ENCODE data around the gene ZNF429. TPM values are rescaled to one million over a fixed set of nuclear protein-coding genes. Genes with fewer than 3 reads are reported as not detected.
A peak's percentile ranks its signal among the peaks of the same experiment; 100 is the strongest.

ZNF429 gene
- total and polyA plus RNA-seq, 2 donors from 2014 or later: 8.3 to 21.3 TPM

- no peaks in the 10 kb centered on the region for H3K4me1 ChIP-seq (ENCODE audit: control insufficient read depth in 2 of 3, insufficient read depth in 2 of 3, low read depth in 1 of 3, low read length in 3 of 3)
- FAIRE-seq: no peak
- no peaks in the 10 kb centered on the region for H3K36me3 ChIP-seq (ENCODE audit: control insufficient read depth in 2 of 3, insufficient read depth in 3 of 3, low read length in 3 of 3)
- peak overlapping the region; percentile 43 to 77 (median 45) for H3K4me3 ChIP-seq (ENCODE audit: low read length in 3 of 3)
- no peak for TF ChIP-seq CTCF (IDR thresholded peaks at IDR 0.05; ENCODE audit: borderline replicate concordance, extremely low read depth, insufficient read depth)
- H3K9ac ChIP-seq (ENCODE audit: low read length in 3 of 3): peak overlapping the region in 2 of 3 donors; percentile 19 to 78
- H3K27me3 ChIP-seq (ENCODE audit: control insufficient read depth, insufficient read depth, low read length): no peaks in the 10 kb centered on the region
- intact Hi-C loops (cut with DNase I): no loop called here
- DNase-seq: peak in 4 of 5 donors; percentile 93 to 96 (median 94)
- H3K9me3 ChIP-seq (ENCODE audit: control insufficient read depth in 2 of 3, insufficient read depth in 1 of 3, low read length in 3 of 3): no peaks in the 10 kb centered on the region
- H3K27ac ChIP-seq (ENCODE audit: low read depth in 2 of 2, low read length in 2 of 2): no peak overlapping the region
Measured at GRCh38 chr19:21463449-21464105, 41.8 kb upstream of the ZNF429 start.

- no peak for TF ChIP-seq CTCF (IDR thresholded peaks at IDR 0.05; ENCODE audit: borderline replicate concordance, extremely low read depth, insufficient read depth)
- H3K4me1 ChIP-seq (ENCODE audit: control insufficient read depth in 2 of 3, insufficient read depth in 2 of 3, low read depth in 1 of 3, low read length in 3 of 3): no peaks in the 10 kb centered on the region
Measured at GRCh38 chr19:21466627-21467026, 38.8 kb upstream of the ZNF429 start.

GRCh38 chr19:21468791-21469190, 36.6 kb upstream of the ZNF429 start:
- no peaks in the 10 kb centered on the region for H3K9me3 ChIP-seq (ENCODE audit: control insufficient read depth in 2 of 3, insufficient read depth in 1 of 3, low read length in 3 of 3)
- no peak for TF ChIP-seq CTCF (IDR thresholded peaks at IDR 0.05; ENCODE audit: borderline replicate concordance, extremely low read depth, insufficient read depth)
- no peaks in the 10 kb centered on the region for H3K27me3 ChIP-seq (ENCODE audit: control insufficient read depth, insufficient read depth, low read length)
- no peak overlapping the region for H3K4me3 ChIP-seq (ENCODE audit: low read length in 3 of 3)
- DNase-seq (no peak), FAIRE-seq (no peak)
- H3K4me1 ChIP-seq (ENCODE audit: control insufficient read depth in 2 of 3, insufficient read depth in 2 of 3, low read depth in 1 of 3, low read length in 3 of 3): no peaks in the 10 kb centered on the region
- no peak overlapping the region for H3K9ac ChIP-seq (ENCODE audit: low read length in 3 of 3)
- H3K27ac ChIP-seq (ENCODE audit: low read depth in 2 of 2, low read length in 2 of 2): no peak overlapping the region
- intact Hi-C loops (cut with DNase I): no loop called here
- H3K36me3 ChIP-seq (ENCODE audit: control insufficient read depth in 2 of 3, insufficient read depth in 3 of 3, low read length in 3 of 3): no peaks in the 10 kb centered on the region

More at GRCh38 chr19:21466627-21467026, 38.8 kb upstream of the ZNF429 start:
- Histone ChIP-seq H3K4me3 (ENCODE audit: low read length in 3 of 3) (no peak overlapping the region), H3K9me3 (ENCODE audit: control insufficient read depth in 2 of 3, insufficient read depth in 1 of 3, low read length in 3 of 3) (no peaks in the 10 kb centered on the region), H3K27me3 (ENCODE audit: control insufficient read depth, insufficient read depth, low read length) (no peaks in the 10 kb centered on the region), H3K36me3 (ENCODE audit: control insufficient read depth in 2 of 3, insufficient read depth in 3 of 3, low read length in 3 of 3) (no peaks in the 10 kb centered on the region), H3K9ac (ENCODE audit: low read length in 3 of 3) (no peak overlapping the region), H3K27ac (ENCODE audit: low read depth in 2 of 2, low read length in 2 of 2) (no peak overlapping the region)
- no peak for FAIRE-seq
- intact Hi-C loops (cut with DNase I): no loop called here
- no peak for DNase-seq

Measured in kidney (tissue), 14 donors.